ENCODE results near the gene GIMAP1.

GIMAP1 gene

GRCh38 chr7:150727381-150727780 is 11.0 kb downstream of the GIMAP1 start:
- no peaks in the 10 kb centered on the region for H3K4me1 ChIP-seq (ENCODE audit: control insufficient read depth, low read depth, low read length)
- no peak overlapping the region for H3K9ac ChIP-seq (ENCODE audit: low read length)
- no peak overlapping the region for H3K4me3 ChIP-seq (ENCODE audit: low read length)
- no peaks in the 10 kb centered on the region for H3K9me3 ChIP-seq (ENCODE audit: control insufficient read depth, low read depth, low read length)
- H3K27me3 ChIP-seq (ENCODE audit: control insufficient read depth, insufficient read depth, low read length) = peaks cover 77% of the 10 kb centered on the region
- H3K36me3 ChIP-seq (ENCODE audit: control insufficient read depth, low read depth, low read length) = no peaks in the 10 kb centered on the region
- H3K27ac ChIP-seq (ENCODE audit: low read length) = no peak overlapping the region

GRCh38 chr7:150728011-150728410 is 11.6 kb downstream of the GIMAP1 start:
- peaks cover 77% of the 10 kb centered on the region for H3K27me3 ChIP-seq (ENCODE audit: control insufficient read depth, insufficient read depth, low read length)
- no peaks in the 10 kb centered on the region for H3K36me3 ChIP-seq (ENCODE audit: control insufficient read depth, low read depth, low read length)
- no peaks in the 10 kb centered on the region for H3K9me3 ChIP-seq (ENCODE audit: control insufficient read depth, low read depth, low read length)

DNA sequence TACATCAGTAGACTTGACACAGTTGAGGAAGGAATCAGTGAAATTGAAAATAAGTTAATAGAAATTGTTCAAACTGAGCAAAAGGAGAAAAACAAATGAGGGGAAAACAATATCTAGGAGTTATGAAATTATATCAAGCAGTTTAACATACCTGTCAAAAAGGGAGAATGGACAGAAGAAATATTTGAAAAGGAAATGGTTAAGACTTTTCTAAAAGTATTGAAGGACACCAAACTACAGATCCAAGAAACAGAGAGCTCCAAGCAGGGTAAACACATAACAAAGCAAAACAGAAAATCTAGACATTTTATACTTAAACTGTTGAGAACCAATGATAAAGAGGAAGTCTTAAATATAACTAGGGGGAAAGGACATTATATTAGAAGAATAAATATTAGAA is 12.2 kb downstream of the GIMAP1 start:
- H3K4me1 ChIP-seq (ENCODE audit: control insufficient read depth, low read depth, low read length) = no peaks in the 10 kb centered on the region
- H3K27me3 ChIP-seq (ENCODE audit: control insufficient read depth, insufficient read depth, low read length) = peaks cover 79% of the 10 kb centered on the region
- H3K36me3 ChIP-seq (ENCODE audit: control insufficient read depth, low read depth, low read length) = no peaks in the 10 kb centered on the region
- no peaks in the 10 kb centered on the region for H3K9me3 ChIP-seq (ENCODE audit: control insufficient read depth, low read depth, low read length)
- no peak overlapping the region for H3K4me3 ChIP-seq (ENCODE audit: low read length)
- H3K9ac ChIP-seq (ENCODE audit: low read length) = no peak overlapping the region
- H3K27ac ChIP-seq (ENCODE audit: low read length) = no peak overlapping the region

More at GRCh38 chr7:150728011-150728410, 11.6 kb downstream of the GIMAP1 start:
- H3K4me1 ChIP-seq (ENCODE audit: control insufficient read depth, low read depth, low read length) = no peaks in the 10 kb centered on the region
- no peak overlapping the region for H3K4me3 ChIP-seq (ENCODE audit: low read length)
- H3K9ac ChIP-seq (ENCODE audit: low read length) = no peak overlapping the region
- H3K27ac ChIP-seq (ENCODE audit: low read length) = no peak overlapping the region

DNA sequence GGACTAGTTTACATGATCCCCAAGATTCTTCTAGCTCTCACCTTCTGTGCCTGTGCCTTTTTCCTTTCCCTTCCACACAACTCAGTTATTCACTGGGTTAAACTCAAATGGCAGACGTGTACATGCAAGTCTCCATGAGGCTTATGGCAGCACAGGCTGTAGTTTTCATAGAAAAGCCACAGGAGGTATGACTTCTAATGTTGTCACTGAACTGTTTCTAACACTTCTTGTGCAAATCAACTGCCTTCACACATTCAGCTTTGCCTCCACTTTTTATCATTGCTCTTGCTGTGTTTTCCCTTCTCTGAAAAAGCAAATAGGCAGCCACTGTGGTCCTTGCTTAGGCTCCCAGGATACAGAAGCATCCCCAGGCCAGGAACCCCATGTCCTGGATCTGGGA is 15.5 kb downstream of the GIMAP1 start:
- Histone ChIP-seq H3K4me1 (ENCODE audit: control insufficient read depth, low read depth, low read length) (peaks cover 5% of the 10 kb centered on the region), H3K4me3 (ENCODE audit: low read length) (no peak overlapping the region), H3K9me3 (ENCODE audit: control insufficient read depth, low read depth, low read length) (no peaks in the 10 kb centered on the region), H3K27me3 (ENCODE audit: control insufficient read depth, insufficient read depth, low read length) (peaks cover 98% of the 10 kb centered on the region), H3K36me3 (ENCODE audit: control insufficient read depth, low read depth, low read length) (no peaks in the 10 kb centered on the region), H3K9ac (ENCODE audit: low read length) (no peak overlapping the region), H3K27ac (ENCODE audit: low read length) (no peak overlapping the region)

GRCh38 chr7:150732786-150733481 is 16.5 kb downstream of the GIMAP1 start:
- H3K27me3 ChIP-seq (ENCODE audit: control insufficient read depth, insufficient read depth, low read length) = peaks cover 98% of the 10 kb centered on the region
- no peak overlapping the region for H3K4me3 ChIP-seq (ENCODE audit: low read length)
- H3K9ac ChIP-seq (ENCODE audit: low read length) = no peak overlapping the region
- no peaks in the 10 kb centered on the region for H3K36me3 ChIP-seq (ENCODE audit: control insufficient read depth, low read depth, low read length)
- peaks cover 5% of the 10 kb centered on the region for H3K4me1 ChIP-seq (ENCODE audit: control insufficient read depth, low read depth, low read length)
- H3K9me3 ChIP-seq (ENCODE audit: control insufficient read depth, low read depth, low read length) = no peaks in the 10 kb centered on the region
- no peak overlapping the region for H3K27ac ChIP-seq (ENCODE audit: low read length)

DNA sequence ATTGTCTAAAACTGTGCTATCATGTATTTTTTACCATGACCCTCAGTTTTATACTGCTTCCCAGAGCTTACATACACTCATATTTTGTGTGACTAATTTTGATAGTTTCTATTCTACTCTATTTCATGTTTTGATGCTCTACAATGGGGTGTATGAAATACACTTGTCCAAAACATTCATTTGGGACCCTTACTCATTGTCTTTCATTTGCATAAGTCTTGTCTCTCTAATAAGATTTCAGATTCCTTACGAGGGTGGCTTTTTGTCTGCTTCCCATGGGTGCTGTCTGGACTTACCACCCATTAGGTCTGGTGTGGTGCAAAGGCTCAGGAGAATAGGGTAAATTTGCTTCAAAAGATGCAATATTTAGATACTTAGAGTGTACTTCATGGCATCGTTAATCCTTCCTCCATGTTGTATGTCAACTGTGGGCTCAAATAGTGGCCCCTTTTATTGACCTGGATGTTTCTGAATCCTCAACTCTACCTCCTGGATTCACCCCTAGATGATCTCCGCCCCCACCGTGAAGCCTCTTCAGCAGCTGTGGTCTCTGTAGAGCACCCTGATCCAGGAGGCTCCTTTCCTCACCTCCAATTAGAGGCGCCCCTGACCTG is 17.2 kb downstream of the GIMAP1 start:
- H3K9me3 ChIP-seq (ENCODE audit: control insufficient read depth, low read depth, low read length) = no peaks in the 10 kb centered on the region
- H3K27ac ChIP-seq (ENCODE audit: low read length) = no peak overlapping the region

DNA sequence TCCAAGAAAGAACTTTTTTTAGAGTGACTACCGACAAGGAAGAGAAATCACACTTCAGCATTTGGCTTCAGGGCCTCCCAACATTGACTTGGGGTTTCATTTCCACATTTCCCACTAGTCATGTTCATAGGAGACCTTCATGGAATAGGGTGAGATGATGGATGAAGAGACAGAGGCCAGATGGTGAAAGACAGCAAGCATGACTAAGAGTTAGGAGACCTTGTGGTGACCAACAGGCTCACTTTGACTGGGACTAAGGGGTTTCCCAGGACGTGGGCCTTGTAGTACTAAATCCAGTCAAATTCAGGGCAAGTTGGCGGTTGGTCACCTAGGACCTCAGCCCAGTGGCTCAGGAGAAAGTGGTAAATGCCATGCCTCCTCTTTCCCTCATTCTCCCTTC is 17.8 kb downstream of the GIMAP1 start:
- no peaks in the 10 kb centered on the region for H3K9me3 ChIP-seq (ENCODE audit: control insufficient read depth, low read depth, low read length)
- no peak overlapping the region for H3K27ac ChIP-seq (ENCODE audit: low read length)
- no peaks in the 10 kb centered on the region for H3K36me3 ChIP-seq (ENCODE audit: control insufficient read depth, low read depth, low read length)
- H3K9ac ChIP-seq (ENCODE audit: low read length) = no peak overlapping the region
- peaks cover 5% of the 10 kb centered on the region for H3K4me1 ChIP-seq (ENCODE audit: control insufficient read depth, low read depth, low read length)
- H3K4me3 ChIP-seq (ENCODE audit: low read length) = no peak overlapping the region
- H3K27me3 ChIP-seq (ENCODE audit: control insufficient read depth, insufficient read depth, low read length) = peaks cover 100% of the 10 kb centered on the region

More for the DNA sequence above, 17.2 kb downstream of the GIMAP1 start:
- no peak overlapping the region for H3K9ac ChIP-seq (ENCODE audit: low read length)
- peaks cover 98% of the 10 kb centered on the region for H3K27me3 ChIP-seq (ENCODE audit: control insufficient read depth, insufficient read depth, low read length)
- no peak overlapping the region for H3K4me3 ChIP-seq (ENCODE audit: low read length)
- no peaks in the 10 kb centered on the region for H3K36me3 ChIP-seq (ENCODE audit: control insufficient read depth, low read depth, low read length)
- peaks cover 5% of the 10 kb centered on the region for H3K4me1 ChIP-seq (ENCODE audit: control insufficient read depth, low read depth, low read length)

GRCh38 chr7:150735596-150736358 is 19.4 kb downstream of the GIMAP1 start:
- Histone ChIP-seq H3K27me3 (ENCODE audit: control insufficient read depth, insufficient read depth, low read length) (peaks cover 100% of the 10 kb centered on the region), H3K36me3 (ENCODE audit: control insufficient read depth, low read depth, low read length) (no peaks in the 10 kb centered on the region), H3K27ac (ENCODE audit: low read length) (no peak overlapping the region), H3K9ac (ENCODE audit: low read length) (no peak overlapping the region), H3K4me3 (ENCODE audit: low read length) (no peak overlapping the region), H3K4me1 (ENCODE audit: control insufficient read depth, low read depth, low read length) (peaks cover 5% of the 10 kb centered on the region), H3K9me3 (ENCODE audit: control insufficient read depth, low read depth, low read length) (no peaks in the 10 kb centered on the region)

- H3K9me3 ChIP-seq (ENCODE audit: control insufficient read depth, low read depth, low read length) = no peaks in the 10 kb centered on the region
- no peak overlapping the region for H3K27ac ChIP-seq (ENCODE audit: low read length)
- no peak overlapping the region for H3K4me3 ChIP-seq (ENCODE audit: low read length)
- H3K36me3 ChIP-seq (ENCODE audit: control insufficient read depth, low read depth, low read length) = no peaks in the 10 kb centered on the region
- no peak overlapping the region for H3K9ac ChIP-seq (ENCODE audit: low read length)
- peaks cover 100% of the 10 kb centered on the region for H3K27me3 ChIP-seq (ENCODE audit: control insufficient read depth, insufficient read depth, low read length)
- H3K4me1 ChIP-seq (ENCODE audit: control insufficient read depth, low read depth, low read length) = peaks cover 5% of the 10 kb centered on the region
Observed at GRCh38 chr7:150736864-150737263, 20.5 kb downstream of the GIMAP1 start.

DNA sequence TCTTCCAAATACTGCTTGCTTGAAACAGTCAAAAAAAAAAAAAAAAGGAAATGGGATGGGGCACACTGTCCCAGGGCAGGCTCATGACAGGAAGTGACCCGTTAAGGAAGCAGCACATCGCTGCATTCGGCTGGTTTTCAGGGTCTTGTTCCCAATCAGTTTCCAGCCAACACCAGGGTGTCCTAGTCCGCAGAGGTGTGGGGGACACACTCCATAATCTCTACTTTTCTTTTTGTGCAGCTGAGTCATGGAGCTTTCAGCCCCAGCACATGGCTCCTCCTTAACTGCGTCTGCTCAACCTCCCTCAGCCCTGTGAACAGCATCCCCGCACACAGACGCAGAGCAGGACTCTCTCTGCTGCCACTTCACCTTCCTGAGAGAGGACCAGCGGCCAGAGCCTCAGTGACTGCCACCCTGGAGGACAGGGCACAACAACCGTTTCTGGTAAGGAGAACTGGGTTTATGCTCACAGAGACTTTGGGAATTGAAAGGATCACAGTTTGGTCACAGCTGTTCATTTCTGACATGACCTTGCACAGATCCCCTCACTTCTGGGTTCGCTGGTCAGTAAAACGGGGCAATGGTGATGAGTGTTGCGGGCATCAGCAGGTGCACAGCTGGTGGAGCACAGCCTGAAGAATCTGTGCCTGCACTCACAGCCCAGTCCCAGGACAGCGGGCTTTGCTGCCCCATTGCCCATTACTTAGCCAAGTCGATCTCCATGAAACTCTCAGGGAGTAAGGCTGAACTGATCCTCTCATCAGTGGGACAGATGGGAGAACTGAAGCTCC is 21.0 kb downstream of the GIMAP1 start, which contains the start of gene GIMAP5:
Gene GIMAP5 (plus strand): TSS at position 154 of the 791 bp plus-strand sequence. CDS start 3,467 bp downstream, outside the sequence.
- no peaks in the 10 kb centered on the region for H3K36me3 ChIP-seq (ENCODE audit: control insufficient read depth, low read depth, low read length)
- peaks cover 5% of the 10 kb centered on the region for H3K4me1 ChIP-seq (ENCODE audit: control insufficient read depth, low read depth, low read length)
- H3K4me3 ChIP-seq (ENCODE audit: low read length) = no peak within 1 kb of the TSS
- no peak within 1 kb of the TSS for H3K27ac ChIP-seq (ENCODE audit: low read length)
- peaks cover 100% of the 10 kb centered on the region for H3K27me3 ChIP-seq (ENCODE audit: control insufficient read depth, insufficient read depth, low read length)
- no peaks in the 10 kb centered on the region for H3K9me3 ChIP-seq (ENCODE audit: control insufficient read depth, low read depth, low read length)
- no peak within 1 kb of the TSS for H3K9ac ChIP-seq (ENCODE audit: low read length)

DNA sequence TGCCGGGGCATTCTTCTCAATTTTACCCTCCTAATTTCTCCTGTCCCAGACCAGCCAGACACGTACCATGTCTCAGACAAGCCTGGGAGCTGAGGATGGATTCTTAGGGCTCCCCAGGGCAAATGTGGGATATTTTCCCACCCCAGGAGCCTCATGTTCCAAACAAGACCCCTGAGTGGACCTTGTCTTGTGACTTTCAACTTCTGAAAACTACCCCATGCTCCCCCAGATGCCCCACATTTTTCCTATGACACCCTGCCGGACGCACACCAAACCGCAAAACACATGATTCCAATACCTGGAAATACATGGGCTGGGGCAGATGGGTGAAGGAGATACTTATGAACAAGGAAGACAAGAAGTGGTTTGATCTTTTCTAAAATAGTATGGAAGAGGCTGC is 21.7 kb downstream of the GIMAP1 start:
- H3K4me3 ChIP-seq (ENCODE audit: low read length) = no peak overlapping the region
- peaks cover 5% of the 10 kb centered on the region for H3K4me1 ChIP-seq (ENCODE audit: control insufficient read depth, low read depth, low read length)
- no peak overlapping the region for H3K27ac ChIP-seq (ENCODE audit: low read length)
- H3K36me3 ChIP-seq (ENCODE audit: control insufficient read depth, low read depth, low read length) = no peaks in the 10 kb centered on the region
- H3K9ac ChIP-seq (ENCODE audit: low read length) = no peak overlapping the region
- H3K9me3 ChIP-seq (ENCODE audit: control insufficient read depth, low read depth, low read length) = no peaks in the 10 kb centered on the region
- H3K27me3 ChIP-seq (ENCODE audit: control insufficient read depth, insufficient read depth, low read length) = peaks cover 100% of the 10 kb centered on the region

Data from iPS-18a (cell line).